Endometrium (tissue), 2 donors: ENCODE measurements around the gene NTRK2.
"Not testable (repeated sequence)": the region's sequence is repeated elsewhere in the genome, so short reads cannot be mapped to it uniquely, and the experiment has no call there.

Source experiments
- FAIRE-seq: peaks from 2 replicates; lab custom pipeline; 2012; peaks lifted over from hg19 to GRCh38; lab: Jason Lieb, UNC
- donor health status: control.
- donor health status: control.

NTRK2 gene

DNA sequence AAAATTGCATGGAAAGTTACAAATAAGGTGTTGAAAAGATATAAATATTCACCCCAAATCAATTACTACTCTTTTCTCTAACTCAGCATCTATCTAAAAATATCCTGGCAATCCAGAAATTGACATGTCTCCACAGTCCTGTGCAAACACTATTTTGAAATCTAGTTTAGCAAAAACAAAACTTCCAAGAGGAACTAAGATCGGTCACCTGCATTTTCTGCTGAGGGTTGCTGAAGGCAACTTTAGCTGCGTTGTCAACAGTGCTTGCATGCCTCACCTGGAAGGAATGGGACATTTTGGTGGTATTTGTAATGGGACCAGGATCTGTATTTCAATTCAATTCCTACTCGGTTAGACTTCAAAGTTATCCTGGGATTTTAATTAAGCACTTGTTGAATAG lies 398.3 kb downstream of the NTRK2 start:
- FAIRE-seq, result no peak

GRCh38 chr9:85069421-85069820 lies 399.9 kb downstream of the NTRK2 start:
- not testable (repeated sequence) for FAIRE-seq
